OCI-LY7 (cell line): ENCODE measurements around the gene KCNE1. TPM values are rescaled to one million over a fixed set of nuclear protein-coding genes. Genes with fewer than 3 reads are reported as not detected.

Experiments used
- BruUV-seq: library from RNA; stranded (reverse); fragments of 400-500 nt; replicated peaks from 2 replicates; lab custom pipeline; 2021; lab: Mats Ljungman, UMichigan
- CTCF ChIA-PET: fragments of 300-600 bp; sonication (Branson Sonifier 250); formaldehyde crosslinking; loops from one replicate; lab custom pipeline; 2022; ENCODE audit warnings: antibody characterized with exemption; ENCODE audit not compliant: unreplicated experiment; lab: Charles Lee
- POLR2A ChIA-PET: fragments of 300-600 bp; sonication (Branson Sonifier 250); formaldehyde crosslinking; loops from one replicate; lab custom pipeline; 2022; ENCODE audit warnings: antibody characterized with exemption; lab: Charles Lee
- DNase-seq: peaks from one replicate; pipeline ENCODE4 v3.0.0-alpha.2; 2015; ENCODE audit warnings: low spot score
- H2AFZ ChIP-seq: fragments of 200-600 bp; sonication (generic), shearing (Covaris generic); 2 replicates; pipeline ENCODE4 v1.6.1; 2014; ENCODE audit warnings: mild to moderate bottlenecking, antibody characterized with exemption, low read length, moderate library complexity
- H3K27ac ChIP-seq: fragments of 200-600 bp; sonication (generic); 2 replicates; pipeline ENCODE4 v1.5.1; 2014; ENCODE audit warnings: mixed run types, low read depth, mild to moderate bottlenecking, moderate library complexity, low read length, inconsistent platforms; ENCODE audit not compliant: poor library complexity, severe bottlenecking
- H3K36me3 ChIP-seq: fragments of 200-600 bp; sonication (generic); 2 replicates; pipeline ENCODE4 v1.6.1; 2014; ENCODE audit warnings: mild to moderate bottlenecking, antibody characterized with exemption, low read length, moderate library complexity, mixed read lengths; ENCODE audit not compliant: insufficient read depth
- H3K4me1 ChIP-seq: fragments of 200-600 bp; sonication (generic); 2 replicates; pipeline ENCODE4 v1.5.1; 2014; ENCODE audit warnings: mild to moderate bottlenecking, low read length; ENCODE audit not compliant: insufficient read depth, poor library complexity, severe bottlenecking
- H3K4me2 ChIP-seq: fragments of 200-600 bp; sonication (generic); 2 replicates; pipeline ENCODE4 v1.6.1; 2014; ENCODE audit warnings: mild to moderate bottlenecking, low read length
- H3K4me3 ChIP-seq: fragments of 200-600 bp; sonication (generic); 2 replicates; pipeline ENCODE4 v1.5.1; 2014; ENCODE audit warnings: mild to moderate bottlenecking, low read depth, low read length; ENCODE audit not compliant: poor library complexity, severe bottlenecking
- H3K79me2 ChIP-seq: fragments of 200-600 bp; sonication (generic); 2 replicates; pipeline ENCODE4 v1.6.1; 2016; ENCODE audit warnings: low read depth, mild to moderate bottlenecking, low read length, moderate library complexity, mixed read lengths; ENCODE audit not compliant: insufficient read depth
- H3K9me2 ChIP-seq: fragments of 200-600 bp; sonication (generic); 2 replicates; pipeline ENCODE4 v1.6.1; 2016; ENCODE audit warnings: mild to moderate bottlenecking, low read length, mixed read lengths; ENCODE audit not compliant: insufficient read depth
- H3K9me3 ChIP-seq: fragments of 200-600 bp; sonication (generic); 2 replicates; pipeline ENCODE4 v1.6.1; 2014; ENCODE audit warnings: mild to moderate bottlenecking, mixed run types, low read length, mixed read lengths
- H4K20me1 ChIP-seq: fragments of 200-600 bp; sonication (generic); 2 replicates; pipeline ENCODE4 v1.6.1; 2014; ENCODE audit warnings: mild to moderate bottlenecking, antibody characterized with exemption, low read length, moderate library complexity, mixed read lengths; ENCODE audit not compliant: insufficient read depth
- EZH2phosphoT487 ChIP-seq: fragments of 200-600 bp; sonication (generic); IDR thresholded peaks from 2 replicates; pipeline ENCODE4 v1.6.1; 2018; ENCODE audit warnings: low read depth, borderline replicate concordance, mild to moderate bottlenecking, mixed run types, antibody characterized with exemption, low read length, moderate library complexity, mixed read lengths
- intact Hi-C: fragments of 100-400 bp; cut with micrococcal nuclease; formaldehyde crosslinking; loops from one replicate; pipeline ENCODE4 v1.10.0; 2022; ENCODE audit not compliant: unreplicated experiment
- total RNA-seq, 2 experiments: library from RNA; depleted of rRNA in 1 of 2; stranded (reverse); fragments of >200 nt in 1 of 2; shearing (Covaris generic) in 1 of 2; gene quantifications; 2 replicates each; pipeline ENCODE4 v1.2.3, GENCODE V29; 2014 to 2022
- TF ChIP-seq, protein P1 (sequence below): fragments of 200-600 bp; sonication (generic); conservative IDR thresholded peaks from 2 replicates; pipeline ENCODE4 v1.5.1; 2014; ENCODE audit warnings: mild to moderate bottlenecking, antibody characterized with exemption, low read length, moderate library complexity, mixed read lengths

The KCNE1 gene
- total RNA-seq, 2 experiments from 2014 or later, result 0.15 TPM; not detected in 1

DNA sequence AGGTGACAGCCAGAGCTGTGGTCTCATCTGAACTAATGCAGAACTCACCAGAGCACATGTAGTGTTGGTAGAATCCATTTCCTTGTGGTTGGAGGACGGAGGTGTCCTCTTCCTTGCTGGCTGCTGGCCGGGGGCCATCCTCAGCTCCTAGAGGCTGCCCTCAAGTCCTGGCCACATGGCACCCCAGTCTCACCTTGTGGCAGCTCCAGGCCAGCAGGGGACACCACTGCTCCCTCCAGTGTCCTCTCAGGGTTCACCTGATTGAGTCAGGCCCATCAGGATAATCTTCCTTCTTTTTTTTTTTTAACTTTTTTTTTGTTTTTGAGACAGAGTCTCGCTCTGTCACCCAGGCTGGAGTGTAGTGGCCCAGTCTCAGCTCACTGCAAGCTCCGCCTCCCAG lies 2.9 kb downstream of the KCNE1 start:
- H2AFZ ChIP-seq, result no peak overlapping the region
- H3K9me3 ChIP-seq, result no peaks in the 10 kb centered on the region
- H3K27ac ChIP-seq, result no peak overlapping the region
- no peak for TF ChIP-seq EZH2phosphoT487
- TF ChIP-seq, protein P1, sequence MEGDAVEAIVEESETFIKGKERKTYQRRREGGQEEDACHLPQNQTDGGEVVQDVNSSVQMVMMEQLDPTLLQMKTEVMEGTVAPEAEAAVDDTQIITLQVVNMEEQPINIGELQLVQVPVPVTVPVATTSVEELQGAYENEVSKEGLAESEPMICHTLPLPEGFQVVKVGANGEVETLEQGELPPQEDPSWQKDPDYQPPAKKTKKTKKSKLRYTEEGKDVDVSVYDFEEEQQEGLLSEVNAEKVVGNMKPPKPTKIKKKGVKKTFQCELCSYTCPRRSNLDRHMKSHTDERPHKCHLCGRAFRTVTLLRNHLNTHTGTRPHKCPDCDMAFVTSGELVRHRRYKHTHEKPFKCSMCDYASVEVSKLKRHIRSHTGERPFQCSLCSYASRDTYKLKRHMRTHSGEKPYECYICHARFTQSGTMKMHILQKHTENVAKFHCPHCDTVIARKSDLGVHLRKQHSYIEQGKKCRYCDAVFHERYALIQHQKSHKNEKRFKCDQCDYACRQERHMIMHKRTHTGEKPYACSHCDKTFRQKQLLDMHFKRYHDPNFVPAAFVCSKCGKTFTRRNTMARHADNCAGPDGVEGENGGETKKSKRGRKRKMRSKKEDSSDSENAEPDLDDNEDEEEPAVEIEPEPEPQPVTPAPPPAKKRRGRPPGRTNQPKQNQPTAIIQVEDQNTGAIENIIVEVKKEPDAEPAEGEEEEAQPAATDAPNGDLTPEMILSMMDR, result no peak
- ChIA-PET CTCF (interaction anchor here (0.6 kb wide), 1 partner anchor 1569 kb away, joined by 3 read pairs; no protein-coding TSS in a partner anchor), POLR2A (interaction anchor here (0.8 kb wide), 1 partner anchor 159 kb away, joined by 3 read pairs; no protein-coding TSS in a partner anchor)
- no peaks in the 10 kb centered on the region for H3K9me2 ChIP-seq
- no TSS peak for BruUV-seq
- no peak overlapping the region for H3K4me3 ChIP-seq
- no peak overlapping the region for H3K4me2 ChIP-seq
- H3K79me2 ChIP-seq, result no peaks in the 10 kb centered on the region
- intact Hi-C loops, result no loop called here
- H4K20me1 ChIP-seq, result no peaks in the 10 kb centered on the region
- no peak for DNase-seq
- no peaks in the 10 kb centered on the region for H3K4me1 ChIP-seq
- no peaks in the 10 kb centered on the region for H3K36me3 ChIP-seq

DNA sequence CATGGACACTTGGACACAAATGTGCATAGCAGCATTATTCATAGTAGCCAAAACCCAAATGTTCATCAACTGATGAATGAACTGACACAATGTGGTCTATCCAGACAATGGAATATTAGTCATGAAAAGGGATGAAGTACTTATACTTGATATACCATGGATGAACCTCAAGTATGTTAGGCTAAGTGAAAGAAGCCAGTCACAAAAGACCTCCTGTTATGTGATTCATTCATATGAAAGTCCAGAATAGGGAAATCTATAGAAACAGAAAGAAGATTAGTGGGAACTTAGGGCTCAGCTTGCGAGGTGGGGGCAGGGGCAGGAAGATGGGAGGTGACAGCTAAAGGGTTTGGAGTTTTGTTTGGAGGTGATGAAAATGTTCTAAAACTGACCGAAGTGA lies 7.4 kb downstream of the KCNE1 start:
- no peak overlapping the region for H2AFZ ChIP-seq
- TF ChIP-seq EZH2phosphoT487, result no peak
- TF ChIP-seq, protein P1, result no peak
- no peak overlapping the region for H3K4me3 ChIP-seq
- intact Hi-C loops, result no loop called here
- no peaks in the 10 kb centered on the region for H3K9me2 ChIP-seq
- H3K4me2 ChIP-seq, result no peak overlapping the region
- ChIA-PET CTCF (no interaction called here), POLR2A (interaction anchor here (1.1 kb wide), 1 partner anchor 13 kb away, joined by 3 read pairs; no protein-coding TSS in a partner anchor)
- H3K9me3 ChIP-seq, result no peaks in the 10 kb centered on the region
- no peaks in the 10 kb centered on the region for H3K4me1 ChIP-seq
- no TSS peak for BruUV-seq
- H3K27ac ChIP-seq, result no peak overlapping the region
- no peaks in the 10 kb centered on the region for H4K20me1 ChIP-seq
- no peaks in the 10 kb centered on the region for H3K79me2 ChIP-seq
- no peak for DNase-seq
- no peaks in the 10 kb centered on the region for H3K36me3 ChIP-seq

DNA sequence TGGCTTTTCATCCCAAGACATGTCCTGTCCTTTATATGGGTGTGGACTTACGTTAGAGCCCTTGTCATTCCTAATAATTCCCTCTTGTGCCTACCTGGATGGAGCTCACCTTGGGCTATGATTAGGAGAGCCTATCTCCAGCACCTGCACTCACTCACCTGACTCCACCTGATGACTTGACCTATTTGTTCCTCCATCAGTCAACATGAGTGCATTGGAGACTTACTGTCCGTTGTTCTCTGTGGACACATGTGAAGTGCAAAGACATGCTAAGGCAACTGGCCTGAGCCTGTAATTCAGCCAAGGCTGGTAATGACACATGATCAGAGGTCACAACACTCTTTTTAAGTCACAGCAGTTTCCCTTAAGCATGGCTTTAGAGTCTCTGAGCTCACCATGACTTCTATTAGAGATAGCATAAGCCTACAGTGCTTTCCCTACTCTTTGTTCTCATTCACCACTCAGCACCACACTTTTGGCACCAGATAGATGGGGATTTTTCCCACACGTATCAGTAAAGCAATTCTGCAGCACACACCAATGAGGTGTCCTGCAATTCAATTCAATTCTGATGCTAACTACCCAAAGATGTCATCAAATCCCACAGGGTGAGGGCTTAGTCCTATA lies 9.4 kb downstream of the KCNE1 start:
- ChIA-PET CTCF (no interaction called here), POLR2A (interaction anchor here (1.0 kb wide), 1 partner anchor 12 kb away, joined by 4 read pairs; no protein-coding TSS in a partner anchor)
- intact Hi-C loops, result no loop called here
- Histone ChIP-seq H3K9me3 (no peaks in the 10 kb centered on the region), H2AFZ (no peak overlapping the region), H3K4me2 (no peak overlapping the region), H3K4me3 (no peak overlapping the region), H3K9me2 (no peaks in the 10 kb centered on the region), H4K20me1 (no peaks in the 10 kb centered on the region), H3K4me1 (no peaks in the 10 kb centered on the region), H3K36me3 (no peaks in the 10 kb centered on the region), H3K27ac (no peak overlapping the region), H3K79me2 (no peaks in the 10 kb centered on the region)
- BruUV-seq, result no TSS peak
- TF ChIP-seq, protein P1, result no peak
- no peak for TF ChIP-seq EZH2phosphoT487
- no peak for DNase-seq
